SK-N-MC (cell line): ENCODE results near the gene TICRR.

Experiments used
- EZH2 ChIP-seq: fragments of 200-600 bp; sonication (generic); IDR thresholded peaks from one replicate; pipeline ENCODE4 v1.6.1; 2017; ENCODE audit warnings: antibody characterized with exemption
- POLR2AphosphoS5 ChIP-seq: IDR thresholded peaks from 2 replicates; pipeline ENCODE4 v1.6.1; 2012; ENCODE audit warnings: mild to moderate bottlenecking, low read depth, low read length, borderline replicate concordance

DNA sequence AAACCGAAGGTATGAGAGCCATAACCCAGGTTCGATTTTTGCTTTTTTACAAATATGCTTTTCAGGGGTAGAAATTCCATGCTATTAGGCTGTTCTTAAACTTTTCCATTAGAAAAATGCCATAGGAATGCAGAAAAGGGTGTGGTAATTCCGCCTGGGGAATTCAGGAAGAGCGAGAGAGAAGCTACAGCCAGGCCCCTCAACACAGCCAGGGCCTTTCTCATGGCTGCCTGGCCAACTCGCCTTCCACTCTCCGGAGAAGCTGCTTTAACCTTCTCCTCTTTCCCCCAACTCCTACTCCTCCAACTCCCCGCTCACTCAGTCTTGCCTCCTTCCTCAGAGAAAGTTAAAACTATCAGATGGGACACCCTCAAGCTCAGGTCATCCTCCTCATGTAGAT is 9.1 kb upstream of the TICRR start:
- TF ChIP-seq POLR2AphosphoS5 (no peak), EZH2 (no peak)
